ENCODE data around the gene GABARAPL1.
"Not testable (repeated sequence)": the region's sequence is repeated elsewhere in the genome, so short reads cannot be mapped to it uniquely, and the experiment has no call there.

DNA sequence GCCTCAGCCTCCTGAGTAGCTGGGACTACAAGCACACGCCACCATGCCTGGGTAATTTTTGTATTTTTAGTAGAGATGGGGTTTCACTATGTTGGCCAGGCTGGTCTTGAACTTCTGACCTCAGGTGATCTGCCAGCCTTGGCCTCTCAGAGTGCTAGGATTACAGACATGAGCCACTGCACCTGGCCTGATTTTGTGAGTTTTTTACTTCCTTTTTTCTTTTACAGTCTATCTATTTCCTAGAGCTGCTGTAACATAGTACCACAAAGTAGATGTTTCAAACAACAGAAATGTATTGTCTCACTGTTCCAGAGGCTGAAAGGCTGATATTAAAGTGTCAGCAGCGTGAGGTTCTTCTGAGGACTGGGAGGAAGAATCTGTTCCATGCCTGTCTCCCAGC lies 8.2 kb upstream of the GABARAPL1 start:
- TF ChIP-seq ZNF221 (tag by site-specific recombination; IDR thresholded peaks at IDR 0.05; ENCODE audit: borderline replicate concordance); ZNF549 (tag by site-specific recombination; IDR thresholded peaks at IDR 0.05); ZNF211 (tag by site-specific recombination; IDR thresholded peaks at IDR 0.05; ENCODE audit: low read depth); ZNF623 (tag by site-specific recombination; IDR thresholded peaks at IDR 0.05); TRIM28 (IDR thresholded peaks at IDR 0.05; ENCODE audit: borderline replicate concordance, low read length); ZEB2 (tag by site-specific recombination; IDR thresholded peaks at IDR 0.05); YY1 (tag by site-specific recombination; IDR thresholded peaks at IDR 0.05); TCF7L2 (IDR thresholded peaks at IDR 0.05; ENCODE audit: borderline replicate concordance, low read depth, low read length); ZNF660 (tag by site-specific recombination; IDR thresholded peaks at IDR 0.05): not testable (repeated sequence)
- TF ChIP-seq, protein P1, sequence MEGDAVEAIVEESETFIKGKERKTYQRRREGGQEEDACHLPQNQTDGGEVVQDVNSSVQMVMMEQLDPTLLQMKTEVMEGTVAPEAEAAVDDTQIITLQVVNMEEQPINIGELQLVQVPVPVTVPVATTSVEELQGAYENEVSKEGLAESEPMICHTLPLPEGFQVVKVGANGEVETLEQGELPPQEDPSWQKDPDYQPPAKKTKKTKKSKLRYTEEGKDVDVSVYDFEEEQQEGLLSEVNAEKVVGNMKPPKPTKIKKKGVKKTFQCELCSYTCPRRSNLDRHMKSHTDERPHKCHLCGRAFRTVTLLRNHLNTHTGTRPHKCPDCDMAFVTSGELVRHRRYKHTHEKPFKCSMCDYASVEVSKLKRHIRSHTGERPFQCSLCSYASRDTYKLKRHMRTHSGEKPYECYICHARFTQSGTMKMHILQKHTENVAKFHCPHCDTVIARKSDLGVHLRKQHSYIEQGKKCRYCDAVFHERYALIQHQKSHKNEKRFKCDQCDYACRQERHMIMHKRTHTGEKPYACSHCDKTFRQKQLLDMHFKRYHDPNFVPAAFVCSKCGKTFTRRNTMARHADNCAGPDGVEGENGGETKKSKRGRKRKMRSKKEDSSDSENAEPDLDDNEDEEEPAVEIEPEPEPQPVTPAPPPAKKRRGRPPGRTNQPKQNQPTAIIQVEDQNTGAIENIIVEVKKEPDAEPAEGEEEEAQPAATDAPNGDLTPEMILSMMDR (tag by site-specific recombination; IDR thresholded peaks at IDR 0.05) = not testable (repeated sequence)
- TF ChIP-seq, protein P2, sequence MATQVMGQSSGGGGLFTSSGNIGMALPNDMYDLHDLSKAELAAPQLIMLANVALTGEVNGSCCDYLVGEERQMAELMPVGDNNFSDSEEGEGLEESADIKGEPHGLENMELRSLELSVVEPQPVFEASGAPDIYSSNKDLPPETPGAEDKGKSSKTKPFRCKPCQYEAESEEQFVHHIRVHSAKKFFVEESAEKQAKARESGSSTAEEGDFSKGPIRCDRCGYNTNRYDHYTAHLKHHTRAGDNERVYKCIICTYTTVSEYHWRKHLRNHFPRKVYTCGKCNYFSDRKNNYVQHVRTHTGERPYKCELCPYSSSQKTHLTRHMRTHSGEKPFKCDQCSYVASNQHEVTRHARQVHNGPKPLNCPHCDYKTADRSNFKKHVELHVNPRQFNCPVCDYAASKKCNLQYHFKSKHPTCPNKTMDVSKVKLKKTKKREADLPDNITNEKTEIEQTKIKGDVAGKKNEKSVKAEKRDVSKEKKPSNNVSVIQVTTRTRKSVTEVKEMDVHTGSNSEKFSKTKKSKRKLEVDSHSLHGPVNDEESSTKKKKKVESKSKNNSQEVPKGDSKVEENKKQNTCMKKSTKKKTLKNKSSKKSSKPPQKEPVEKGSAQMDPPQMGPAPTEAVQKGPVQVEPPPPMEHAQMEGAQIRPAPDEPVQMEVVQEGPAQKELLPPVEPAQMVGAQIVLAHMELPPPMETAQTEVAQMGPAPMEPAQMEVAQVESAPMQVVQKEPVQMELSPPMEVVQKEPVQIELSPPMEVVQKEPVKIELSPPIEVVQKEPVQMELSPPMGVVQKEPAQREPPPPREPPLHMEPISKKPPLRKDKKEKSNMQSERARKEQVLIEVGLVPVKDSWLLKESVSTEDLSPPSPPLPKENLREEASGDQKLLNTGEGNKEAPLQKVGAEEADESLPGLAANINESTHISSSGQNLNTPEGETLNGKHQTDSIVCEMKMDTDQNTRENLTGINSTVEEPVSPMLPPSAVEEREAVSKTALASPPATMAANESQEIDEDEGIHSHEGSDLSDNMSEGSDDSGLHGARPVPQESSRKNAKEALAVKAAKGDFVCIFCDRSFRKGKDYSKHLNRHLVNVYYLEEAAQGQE (tag by site-specific recombination; IDR thresholded peaks at IDR 0.05) = not testable (repeated sequence)
- TF ChIP-seq, protein P3, sequence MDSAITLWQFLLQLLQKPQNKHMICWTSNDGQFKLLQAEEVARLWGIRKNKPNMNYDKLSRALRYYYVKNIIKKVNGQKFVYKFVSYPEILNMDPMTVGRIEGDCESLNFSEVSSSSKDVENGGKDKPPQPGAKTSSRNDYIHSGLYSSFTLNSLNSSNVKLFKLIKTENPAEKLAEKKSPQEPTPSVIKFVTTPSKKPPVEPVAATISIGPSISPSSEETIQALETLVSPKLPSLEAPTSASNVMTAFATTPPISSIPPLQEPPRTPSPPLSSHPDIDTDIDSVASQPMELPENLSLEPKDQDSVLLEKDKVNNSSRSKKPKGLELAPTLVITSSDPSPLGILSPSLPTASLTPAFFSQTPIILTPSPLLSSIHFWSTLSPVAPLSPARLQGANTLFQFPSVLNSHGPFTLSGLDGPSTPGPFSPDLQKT (IDR thresholded peaks at IDR 0.05; ENCODE audit: borderline replicate concordance, low read depth, low read length) = not testable (repeated sequence)

Measured in HEK293 (cell line).